ENCODE data around the gene TSPAN3. TPM values are rescaled to one million over a fixed set of nuclear protein-coding genes. Genes with fewer than 3 reads are reported as not detected.

The TSPAN3 gene
- total RNA-seq, 1 experiment from 2014 or later, result 404 TPM

DNA sequence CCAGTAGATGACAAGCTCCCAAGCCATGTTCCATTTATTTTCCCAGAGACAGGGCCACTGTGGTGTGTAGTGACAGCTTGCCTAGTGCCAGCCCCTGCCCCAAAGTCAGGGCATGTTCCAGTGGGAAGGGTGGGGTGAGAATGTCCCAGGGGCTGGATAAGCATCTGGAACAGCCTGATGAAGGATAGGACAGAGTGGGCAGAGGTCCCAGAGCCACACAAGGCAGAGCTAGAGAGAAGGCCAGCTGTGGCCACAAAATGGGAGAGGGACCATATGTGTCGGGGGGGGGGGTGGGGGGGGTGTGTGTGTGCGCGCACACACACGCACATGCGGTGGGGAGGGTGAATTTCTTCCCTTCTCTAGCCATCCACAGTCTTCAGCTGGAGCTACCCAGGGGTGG, 27.0 kb upstream of the TSPAN3 start:
- intact Hi-C loops (cut with micrococcal nuclease; ENCODE audit: unreplicated experiment), result no loop called here
- Mint-ChIP-seq H3K4me1 (ENCODE audit: low read depth, unreplicated experiment) (no peaks in the 10 kb centered on the region), H3K4me3 (ENCODE audit: low read depth, unreplicated experiment) (no peak overlapping the region), H3K9me3 (ENCODE audit: low read depth, unreplicated experiment) (no peaks in the 10 kb centered on the region), H3K27ac (ENCODE audit: unreplicated experiment) (no peak overlapping the region), H3K36me3 (ENCODE audit: insufficient read depth, unreplicated experiment) (no peaks in the 10 kb centered on the region), H3K27me3 (ENCODE audit: unreplicated experiment) (no peaks in the 10 kb centered on the region)
- TF ChIP-seq, protein P1, sequence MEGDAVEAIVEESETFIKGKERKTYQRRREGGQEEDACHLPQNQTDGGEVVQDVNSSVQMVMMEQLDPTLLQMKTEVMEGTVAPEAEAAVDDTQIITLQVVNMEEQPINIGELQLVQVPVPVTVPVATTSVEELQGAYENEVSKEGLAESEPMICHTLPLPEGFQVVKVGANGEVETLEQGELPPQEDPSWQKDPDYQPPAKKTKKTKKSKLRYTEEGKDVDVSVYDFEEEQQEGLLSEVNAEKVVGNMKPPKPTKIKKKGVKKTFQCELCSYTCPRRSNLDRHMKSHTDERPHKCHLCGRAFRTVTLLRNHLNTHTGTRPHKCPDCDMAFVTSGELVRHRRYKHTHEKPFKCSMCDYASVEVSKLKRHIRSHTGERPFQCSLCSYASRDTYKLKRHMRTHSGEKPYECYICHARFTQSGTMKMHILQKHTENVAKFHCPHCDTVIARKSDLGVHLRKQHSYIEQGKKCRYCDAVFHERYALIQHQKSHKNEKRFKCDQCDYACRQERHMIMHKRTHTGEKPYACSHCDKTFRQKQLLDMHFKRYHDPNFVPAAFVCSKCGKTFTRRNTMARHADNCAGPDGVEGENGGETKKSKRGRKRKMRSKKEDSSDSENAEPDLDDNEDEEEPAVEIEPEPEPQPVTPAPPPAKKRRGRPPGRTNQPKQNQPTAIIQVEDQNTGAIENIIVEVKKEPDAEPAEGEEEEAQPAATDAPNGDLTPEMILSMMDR (IDR thresholded peaks at IDR 0.05; ENCODE audit: unreplicated experiment), result no peak
- BruUV-seq (replicated peaks), result no TSS peak
- no peak for DNase-seq
- CTCF ChIA-PET, result interaction anchor here (0.6 kb wide), 1 partner anchor 32 kb away, joined by 4 read pairs; no protein-coding TSS in a partner anchor

DNA sequence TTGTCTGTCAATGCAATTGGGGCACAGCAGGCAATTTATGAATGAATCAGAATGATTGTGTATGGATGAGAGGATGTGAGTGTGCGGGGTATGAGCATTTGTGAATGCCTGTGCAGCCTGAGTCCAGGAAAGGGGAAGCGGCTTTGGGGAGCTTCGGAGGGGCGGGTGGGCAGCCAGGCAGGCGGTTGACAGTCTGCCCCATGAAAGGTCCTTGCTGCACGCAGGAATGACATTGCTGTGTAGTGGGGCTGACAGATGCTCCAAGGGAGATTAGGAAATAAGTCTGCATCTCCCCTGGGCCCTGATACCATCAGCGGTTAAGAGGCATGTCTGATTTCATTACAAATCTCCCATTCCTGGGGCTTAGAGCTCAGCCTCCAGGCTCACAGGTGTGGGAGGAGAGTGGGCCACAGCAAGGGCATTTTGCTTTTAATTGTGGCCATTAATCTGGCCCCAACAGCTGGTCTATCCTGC, 26.4 kb upstream of the TSPAN3 start:
- CTCF ChIA-PET, result no interaction called here
- H3K4me1 Mint-ChIP-seq (ENCODE audit: low read depth, unreplicated experiment), result no peaks in the 10 kb centered on the region
- H3K36me3 Mint-ChIP-seq (ENCODE audit: insufficient read depth, unreplicated experiment), result no peaks in the 10 kb centered on the region
- no peak overlapping the region for H3K4me3 Mint-ChIP-seq (ENCODE audit: low read depth, unreplicated experiment)
- intact Hi-C loops (cut with micrococcal nuclease; ENCODE audit: unreplicated experiment), result no loop called here
- TF ChIP-seq, protein P1 (IDR thresholded peaks at IDR 0.05; ENCODE audit: unreplicated experiment), result no peak
- no peak for DNase-seq
- H3K9me3 Mint-ChIP-seq (ENCODE audit: low read depth, unreplicated experiment), result no peaks in the 10 kb centered on the region
- no TSS peak for BruUV-seq (replicated peaks)
- H3K27ac Mint-ChIP-seq (ENCODE audit: unreplicated experiment), result no peak overlapping the region
- H3K27me3 Mint-ChIP-seq (ENCODE audit: unreplicated experiment), result no peaks in the 10 kb centered on the region

DNA sequence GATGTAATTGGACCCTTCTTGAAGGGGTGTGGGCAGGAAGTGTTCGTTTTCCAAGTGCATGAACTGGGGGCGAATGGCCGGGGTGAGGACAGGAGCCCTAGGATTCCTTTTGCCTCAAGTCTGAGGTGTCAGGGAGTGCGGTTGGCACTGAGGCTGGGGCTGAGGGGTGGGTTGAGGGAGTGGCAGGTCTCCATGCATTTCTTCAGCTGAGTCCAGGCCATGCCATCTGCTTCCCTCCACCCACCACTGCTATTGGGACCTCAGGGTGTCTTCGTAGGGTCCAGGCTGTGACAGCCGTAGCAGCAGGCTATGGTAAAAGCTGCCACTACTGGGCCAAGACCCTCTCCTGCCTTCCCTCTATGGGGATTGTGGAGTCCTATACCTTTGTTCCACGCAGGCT, 25.6 kb upstream of the TSPAN3 start:
- CTCF ChIA-PET, result no interaction called here
- H3K27me3 Mint-ChIP-seq (ENCODE audit: unreplicated experiment), result no peaks in the 10 kb centered on the region
- no peaks in the 10 kb centered on the region for H3K36me3 Mint-ChIP-seq (ENCODE audit: insufficient read depth, unreplicated experiment)
- TF ChIP-seq, protein P1 (IDR thresholded peaks at IDR 0.05; ENCODE audit: unreplicated experiment), result no peak
- no TSS peak for BruUV-seq (replicated peaks)
- H3K4me3 Mint-ChIP-seq (ENCODE audit: low read depth, unreplicated experiment), result no peak overlapping the region
- H3K4me1 Mint-ChIP-seq (ENCODE audit: low read depth, unreplicated experiment), result no peaks in the 10 kb centered on the region
- DNase-seq, result no peak
- intact Hi-C loops (cut with micrococcal nuclease; ENCODE audit: unreplicated experiment), result no loop called here
- H3K27ac Mint-ChIP-seq (ENCODE audit: unreplicated experiment), result no peak overlapping the region
- H3K9me3 Mint-ChIP-seq (ENCODE audit: low read depth, unreplicated experiment), result no peaks in the 10 kb centered on the region

DNA sequence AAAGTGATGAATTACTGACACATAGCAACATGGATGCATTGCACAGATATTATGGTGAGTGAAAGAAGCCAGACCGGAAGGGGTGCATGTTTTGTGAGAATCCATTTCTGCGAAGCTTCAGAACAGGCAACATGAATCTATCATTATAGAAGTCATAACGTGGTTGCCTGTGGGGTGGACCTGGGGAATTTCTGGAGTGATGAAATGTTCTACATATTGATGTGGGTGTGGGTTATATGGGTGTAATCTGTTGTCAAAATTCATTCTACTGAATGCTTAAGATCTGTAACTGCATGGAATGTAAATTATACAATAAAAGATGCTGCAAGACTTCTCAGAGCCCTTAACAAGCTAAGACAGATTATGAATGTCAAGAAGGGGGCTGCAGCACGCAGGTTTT, 25.2 kb upstream of the TSPAN3 start:
- Mint-ChIP-seq H3K27me3 (ENCODE audit: unreplicated experiment) (no peaks in the 10 kb centered on the region), H3K4me1 (ENCODE audit: low read depth, unreplicated experiment) (no peaks in the 10 kb centered on the region), H3K4me3 (ENCODE audit: low read depth, unreplicated experiment) (no peak overlapping the region), H3K27ac (ENCODE audit: unreplicated experiment) (no peak overlapping the region), H3K9me3 (ENCODE audit: low read depth, unreplicated experiment) (no peaks in the 10 kb centered on the region), H3K36me3 (ENCODE audit: insufficient read depth, unreplicated experiment) (no peaks in the 10 kb centered on the region)
- DNase-seq, result no peak
- TF ChIP-seq, protein P1 (IDR thresholded peaks at IDR 0.05; ENCODE audit: unreplicated experiment), result no peak
- intact Hi-C loops (cut with micrococcal nuclease; ENCODE audit: unreplicated experiment), result no loop called here
- CTCF ChIA-PET, result no interaction called here
- no TSS peak for BruUV-seq (replicated peaks)

Data from Calu3 (cell line).